H1 (cell line): ENCODE results near the gene SERTAD2. TPM values are rescaled to one million over a fixed set of nuclear protein-coding genes. Genes with fewer than 3 reads are reported as not detected.

Source experiments
- CTCF ChIA-PET: fragments of 300-600 bp; sonication (Branson Sonifier 250); formaldehyde crosslinking; loops from one replicate; lab custom pipeline; 2021; ENCODE audit not compliant: partially characterized antibody; lab: Charles Lee
- POLR2A ChIA-PET: fragments of 300-600 bp; sonication (Branson Sonifier 250); formaldehyde crosslinking; loops from one replicate; lab custom pipeline; 2021; ENCODE audit warnings: inconsistent platforms; ENCODE audit not compliant: partially characterized antibody; lab: Charles Lee
- DNase-seq, 2 experiments: peaks; one replicate each; pipeline versions ENCODE4 v3.0.0 to v3.0.0-alpha.2; 2010 to 2022; ENCODE audit warnings: low spot score in 2 of 2, low read depth in 1 of 2, mixed read lengths in 1 of 2
- FAIRE-seq: peaks from 2 replicates; lab custom pipeline; 2011; peaks lifted over from hg19 to GRCh38; lab: Jason Lieb, UNC
- H2AFZ ChIP-seq: 2 replicates; pipeline ENCODE4 v1.8.1; 2012; ENCODE audit warnings: low read length, inconsistent platforms
- H2AK5ac ChIP-seq: 2 replicates; pipeline ENCODE4 v1.6.1; 2013; ENCODE audit warnings: low read depth, low read length
- H2BK120ac ChIP-seq: replicated peaks from 2 replicates; pipeline ENCODE3; 2013; ENCODE audit warnings: low read depth, low read length, inconsistent platforms
- H2BK12ac ChIP-seq: 2 replicates; pipeline ENCODE4 v1.6.1; 2013; ENCODE audit warnings: low read depth, low read length
- H2BK15ac ChIP-seq: 2 replicates; pipeline ENCODE4 v1.6.1; 2013; ENCODE audit warnings: low read length
- H2BK20ac ChIP-seq: 2 replicates; pipeline ENCODE4 v1.6.1; 2013; ENCODE audit warnings: low read length
- H2BK5ac ChIP-seq: 2 replicates; pipeline ENCODE4 v1.6.1; 2013; ENCODE audit warnings: low read depth, low read length
- H3K14ac ChIP-seq: 2 replicates; pipeline ENCODE4 v1.6.1; 2013; ENCODE audit warnings: inconsistent platforms; ENCODE audit not compliant: insufficient read length
- H3K18ac ChIP-seq: 2 replicates; pipeline ENCODE4 v1.6.1; 2013; ENCODE audit warnings: low read length; ENCODE audit errors: extremely low read depth
- H3K23ac ChIP-seq: 2 replicates; pipeline ENCODE4 v1.6.1; 2013; ENCODE audit warnings: inconsistent platforms; ENCODE audit not compliant: insufficient read length
- H3K23me2 ChIP-seq: 2 replicates; pipeline ENCODE4 v1.6.1; 2013; ENCODE audit warnings: low read depth, low read length
- H3K27ac ChIP-seq: 2 replicates; pipeline ENCODE4 v1.6.1; 2011; ENCODE audit warnings: low read depth, low read length, inconsistent platforms
- H3K27me3 ChIP-seq, 4 experiments: replicated peaks in 1 of 4; 1 replicate in 1 of 4; 2 replicates in 3 of 4; pipeline versions ENCODE4 v1.6.1 to v1.8.1; 2011 to 2013; ENCODE audit warnings: low read length in 3 of 4, mild to moderate bottlenecking in 3 of 4, inconsistent platforms in 2 of 4, mixed read lengths in 2 of 4, moderate library complexity in 1 of 4; ENCODE audit not compliant: control insufficient read depth in 3 of 4, insufficient read depth in 3 of 4; ENCODE audit errors: extremely low read depth in 1 of 4
- H3K36me3 ChIP-seq, 4 experiments: 2 replicates each; pipeline versions ENCODE4 v1.6.1 to v1.8.1; 2011 to 2013; ENCODE audit warnings: mild to moderate bottlenecking in 4 of 4, low read length in 3 of 4, moderate library complexity in 2 of 4, control low read depth in 1 of 4, inconsistent platforms in 1 of 4; ENCODE audit not compliant: insufficient read depth in 4 of 4, control insufficient read depth in 2 of 4
- H3K4ac ChIP-seq: replicated peaks from 2 replicates; pipeline ENCODE3; 2013; ENCODE audit warnings: low read length, low read depth, mixed read lengths, inconsistent platforms; ENCODE audit not compliant: insufficient read length
- H3K4me1 ChIP-seq, 4 experiments: replicated peaks in 1 of 4; 1 replicate in 1 of 4; 2 replicates in 3 of 4; pipeline versions ENCODE4 v1.6.1 to v1.8.1; 2011 to 2013; ENCODE audit warnings: low read length in 3 of 4, inconsistent platforms in 2 of 4, mixed read lengths in 1 of 4; ENCODE audit not compliant: insufficient read depth in 4 of 4, control insufficient read depth in 3 of 4
- H3K4me2 ChIP-seq, 2 experiments: 2 replicates each; pipeline versions ENCODE4 v1.6.1 to v1.8.1; 2011 to 2013; ENCODE audit warnings: low read depth in 2 of 2, low read length in 2 of 2, control low read depth in 1 of 2, inconsistent platforms in 1 of 2, mild to moderate bottlenecking in 1 of 2; ENCODE audit not compliant: insufficient read depth in 1 of 2
- H3K4me3 ChIP-seq, 4 experiments: fragments of 200-600, 300-600 bp in 1 of 4; sonication (generic), shearing (Covaris generic), sonication (Bioruptor Twin) in 1 of 4; 2 replicates each; pipeline versions ENCODE4 v1.5.1 to v1.8.1; 2011 to 2016; ENCODE audit warnings: low read length in 4 of 4, low read depth in 3 of 4, control low read depth in 2 of 4, inconsistent platforms in 2 of 4, mild to moderate bottlenecking in 2 of 4, mixed read lengths in 1 of 4, moderate library complexity in 1 of 4; ENCODE audit not compliant: insufficient read depth in 2 of 4; ENCODE audit errors: extremely low read depth in 1 of 4
- H3K56ac ChIP-seq: replicated peaks from 2 replicates; pipeline ENCODE3; 2013; ENCODE audit warnings: low read depth, mild to moderate bottlenecking, mixed read lengths, low read length, inconsistent platforms; ENCODE audit not compliant: insufficient read length
- H3K79me1 ChIP-seq: 2 replicates; pipeline ENCODE4 v1.6.1; 2013; ENCODE audit warnings: low read depth, low read length, control low read depth
- H3K79me2 ChIP-seq, 2 experiments: 2 replicates each; pipeline versions ENCODE4 v1.6.1 to v1.8.1; 2012 to 2013; ENCODE audit warnings: low read length in 2 of 2, mild to moderate bottlenecking in 2 of 2, inconsistent platforms in 1 of 2; ENCODE audit not compliant: insufficient read depth in 2 of 2, control insufficient read depth in 1 of 2
- H3K9ac ChIP-seq, 4 experiments: replicated peaks in 1 of 4; 1 replicate in 1 of 4; 2 replicates in 3 of 4; pipeline versions ENCODE4 v1.6.1 to v1.8.1; 2011 to 2013; ENCODE audit warnings: low read depth in 3 of 4, low read length in 3 of 4, control low read depth in 2 of 4, mild to moderate bottlenecking in 2 of 4, moderate library complexity in 2 of 4, inconsistent platforms in 1 of 4; ENCODE audit errors: extremely low read depth in 1 of 4
- H3K9me3 ChIP-seq, 2 experiments: 2 replicates each; pipeline versions ENCODE4 v1.6.1 to v1.8.1; 2012 to 2013; ENCODE audit warnings: mild to moderate bottlenecking in 2 of 2, moderate library complexity in 2 of 2, control low read depth in 1 of 2, inconsistent platforms in 1 of 2, low read depth in 1 of 2, low read length in 1 of 2, mixed read lengths in 1 of 2; ENCODE audit not compliant: insufficient read depth in 2 of 2
- H4K20me1 ChIP-seq, 2 experiments: replicated peaks in 1 of 2; 2 replicates each; pipeline versions ENCODE3 to v1.8.1; 2011 to 2013; ENCODE audit warnings: inconsistent platforms in 2 of 2, low read length in 2 of 2, mild to moderate bottlenecking in 1 of 2; ENCODE audit not compliant: insufficient read depth in 2 of 2, control insufficient read depth in 1 of 2
- H4K5ac ChIP-seq: 2 replicates; pipeline ENCODE4 v1.6.1; 2013; ENCODE audit warnings: low read length, low read depth, mixed read lengths, inconsistent platforms; ENCODE audit not compliant: insufficient read length
- H4K8ac ChIP-seq: 2 replicates; pipeline ENCODE4 v1.8.0; 2013; ENCODE audit warnings: mild to moderate bottlenecking, moderate library complexity, low read length, inconsistent platforms; ENCODE audit not compliant: insufficient read depth; ENCODE audit errors: extremely low read depth
- H4K91ac ChIP-seq: replicated peaks from 2 replicates; pipeline ENCODE3; 2013; ENCODE audit warnings: low read length, mixed read lengths, inconsistent platforms; ENCODE audit not compliant: insufficient read length
- CBX5 ChIP-seq: fragments of 300-800, 300-1000 bp; sonication (generic); IDR thresholded peaks from 2 replicates; pipeline ENCODE4 v1.7.1; 2016; ENCODE audit warnings: antibody characterized with exemption, low read length, low read depth
- CEBPB ChIP-seq: IDR thresholded peaks from 2 replicates; pipeline ENCODE4 v1.6.1; 2012; ENCODE audit warnings: low read depth, low read length
- FOSL1 ChIP-seq: IDR thresholded peaks from 2 replicates; pipeline ENCODE4 v1.6.1; 2011; ENCODE audit warnings: mild to moderate bottlenecking, low read depth, low read length, moderate library complexity; ENCODE audit not compliant: insufficient read depth
- GABPA ChIP-seq: IDR thresholded peaks from 2 replicates; pipeline ENCODE4 v1.6.1; 2011; ENCODE audit warnings: mild to moderate bottlenecking, low read length, moderate library complexity, borderline replicate concordance; ENCODE audit not compliant: insufficient read depth
- HDAC2 ChIP-seq, 2 experiments: fragments of 300-600 bp in 1 of 2; sonication (generic) in 1 of 2; IDR thresholded peaks; 2 replicates each; pipeline ENCODE4 v1.6.1; 2011 to 2012; ENCODE audit warnings: low read depth in 2 of 2, low read length in 2 of 2, mild to moderate bottlenecking in 2 of 2, moderate library complexity in 2 of 2, borderline replicate concordance in 1 of 2, inconsistent platforms in 1 of 2
- KDM1A ChIP-seq: fragments of 200-600, 300-600 bp; sonication (generic); IDR thresholded peaks from 2 replicates; pipeline ENCODE4 v1.7.1; 2016; ENCODE audit warnings: mild to moderate bottlenecking, low read length, borderline replicate concordance
- KDM4A ChIP-seq: IDR thresholded peaks from one replicate; pipeline ENCODE4 v1.7.1; 2012; ENCODE audit warnings: low read depth, mild to moderate bottlenecking, moderate library complexity, low read length, inconsistent platforms; ENCODE audit not compliant: severe bottlenecking
- NANOG ChIP-seq: IDR thresholded peaks from 2 replicates; pipeline ENCODE4 v1.6.1; 2011; ENCODE audit warnings: low read length, low read depth, mild to moderate bottlenecking, inconsistent platforms; ENCODE audit not compliant: insufficient read depth, poor library complexity, severe bottlenecking
- RXRA ChIP-seq: IDR thresholded peaks from 2 replicates; pipeline ENCODE4 v1.6.1; 2011; ENCODE audit warnings: low read depth, mild to moderate bottlenecking, low read length, moderate library complexity; ENCODE audit not compliant: insufficient read depth
- SRF ChIP-seq: IDR thresholded peaks from 2 replicates; pipeline ENCODE4 v1.6.1; 2011; ENCODE audit warnings: mild to moderate bottlenecking, low read depth, low read length, moderate library complexity
- WGBS, 2 experiments: shearing (Covaris generic) in 1 of 2; methylation state at CpG; one replicate each; pipeline versions ENCODE4 v1.1.6 to v1.1.7; 2013 to 2015; ENCODE audit warnings: low lambda C conversion rate in 2 of 2, mixed read lengths in 2 of 2, inconsistent platforms in 1 of 2, low coverage in 1 of 2, missing lambda C conversion rate in 1 of 2; ENCODE audit not compliant: insufficient replicate concordance in 2 of 2, insufficient coverage in 1 of 2, insufficient read length in 1 of 2; ENCODE audit errors: extremely low coverage in 1 of 2, missing lambda C conversion rate in 1 of 2; 5-methylcytosine and 5-hydroxymethylcytosine counted together
- polyA plus RNA-seq, 7 experiments: library from polyadenylated mRNA; depleted of rRNA in 3 of 7; stranded (reverse) in 5 of 7; unstranded in 2 of 7; fragments of >200 nt in 5 of 7; fragments of 200-250 nt in 2 of 7; gene quantifications; 1 replicate in 5 of 7; 2 replicates in 1 of 7; 4 replicates in 1 of 7; pipeline versions ENCODE4 v1.2.1 to v1.2.3, GENCODE V29; 2011 to 2013; ENCODE audit warnings: missing spikeins in 2 of 7, mixed read lengths in 2 of 7
- total RNA-seq: library from RNA; stranded (reverse); fragmentation: NEBNext Ultra II Directional; extraction: Animal tissue kit (Norgen Biotek cat#: 25700); gene quantifications from 2 replicates; pipeline ENCODE4 v1.2.1, GENCODE V29; 2021

SERTAD2 gene
- total and polyA plus RNA-seq, 2 of the 8 experiments (the other 6 are each of a cell fraction or from before 2014, with no cell fraction given): 2.9 to 4.5 TPM

GRCh38 chr2:64627860-64628841 lies 25.6 kb downstream of the SERTAD2 start:
- TF ChIP-seq SRF (no peak), HDAC2 (IDR thresholded peaks at IDR 0.05; ENCODE audit: borderline replicate concordance in 1 of 2, low read depth in 2 of 2, low read length in 2 of 2) (peak in 1 of 2 experiments; percentile 68; a peak in 1 of 4 replicates), KDM1A (peak; percentile 76), CEBPB (no peak), GABPA (no peak), CBX5 (no peak), KDM4A (no peak), RXRA (no peak), FOSL1 (no peak), NANOG (no peak)
- POLR2A ChIA-PET: interaction anchor here (0.7 to 1.9 kb wide), 3 partner anchors 16 to 26 kb away, joined by 3 to 5 read pairs (median 4); partner anchors contain the start of gene SERTAD2

More at GRCh38 chr2:64627860-64628841, 25.6 kb downstream of the SERTAD2 start:
- Histone ChIP-seq H3K14ac (no peak overlapping the region), H2BK5ac (no peak overlapping the region), H3K9ac (no peak overlapping the region), H2AFZ (no peak overlapping the region), H3K18ac (no peak overlapping the region; the same call in 1 of the 2 replicates), H4K91ac (no peak overlapping the region), H4K20me1 (no peaks in the 10 kb centered on the region), H2BK120ac (no peak overlapping the region), H3K23me2 (no peaks in the 10 kb centered on the region), H3K27ac (no peak overlapping the region), H2AK5ac (peak overlapping the region; percentile 15; the same call in 1 of the 2 replicates), H3K4me2 (no peak overlapping the region), H3K4me3 (no peak overlapping the region), H3K23ac (no peak overlapping the region), H3K9me3 (no peaks in the 10 kb centered on the region), H3K36me3 (no peaks in the 10 kb centered on the region), H3K27me3 (no peaks in the 10 kb centered on the region), H4K8ac (no peak overlapping the region), H3K56ac (no peak overlapping the region), H3K79me1 (no peaks in the 10 kb centered on the region), H2BK20ac (no peak overlapping the region), H2BK12ac (no peak overlapping the region), H4K5ac (no peak overlapping the region), H3K4ac (no peak overlapping the region), H2BK15ac (no peak overlapping the region), H3K4me1 (peaks cover 5 to 7% (median 5%) of the 10 kb centered on the region in 4 experiments; a peak in 4 of 7 replicates), H3K79me2 (no peaks in the 10 kb centered on the region)
- DNase-seq: no peak
- no peak for FAIRE-seq
- 90% methylated on average over 14 of the region's 14 CpGs; no CpG with 5 or more reads in 1 of the 2 experiments for WGBS, 2 experiments
- CTCF ChIA-PET: interaction anchor here (0.6 to 27.4 kb wide), 16 partner anchors 6 to 412 kb away, joined by 3 to 389 read pairs (median 3); partner anchors contain the start of gene SERTAD2
